Fibroblast of skin of right quadriceps (primary cell): Measurements from ENCODE around the gene CLEC16A.

Experiments
- DNase-seq: peaks from one replicate; pipeline ENCODE4 v3.0.0-alpha.2; 2013

Gene CLEC16A

GRCh38 chr16:11020388-11020787 lies 76.0 kb downstream of the CLEC16A start:
- no peak for DNase-seq

DNA sequence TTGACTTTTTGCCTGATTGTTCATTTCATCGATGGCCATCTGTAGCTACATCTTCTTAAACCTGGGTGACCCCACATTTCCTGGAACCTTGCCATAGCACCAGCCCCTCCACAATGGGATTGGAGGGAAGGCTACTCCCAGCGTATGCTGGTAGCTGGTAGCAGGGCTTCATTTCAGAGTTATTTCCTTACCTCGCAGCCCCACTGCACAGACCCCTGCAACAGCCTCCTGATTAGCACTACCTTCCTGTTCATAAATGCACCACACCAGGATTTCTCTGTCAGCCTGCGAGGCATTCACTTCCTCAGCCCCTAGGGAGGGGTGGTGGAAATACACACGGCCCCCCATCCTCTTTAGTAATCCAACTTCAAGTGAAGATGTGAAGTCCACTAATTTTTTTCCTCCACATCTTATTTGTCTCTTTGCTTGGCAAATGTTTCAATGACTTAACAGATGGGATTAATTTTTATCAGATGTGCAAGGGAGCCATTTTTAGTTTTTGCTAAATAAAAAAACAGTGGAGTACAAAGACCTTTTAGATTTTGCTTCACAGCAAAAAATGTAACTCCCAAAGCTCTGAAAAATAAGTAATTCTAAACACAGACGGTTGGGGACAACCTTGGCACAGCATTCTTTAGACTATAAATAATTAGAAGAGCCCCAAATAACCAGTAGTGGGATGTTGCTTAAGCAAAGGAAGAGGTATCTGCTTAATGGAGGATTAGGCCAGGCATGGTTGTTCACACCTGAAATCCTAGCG lies 76.6 kb downstream of the CLEC16A start:
- DNase-seq: peak; percentile 71

- no peak for DNase-seq
Observed at GRCh38 chr16:11022002-11022401, 77.6 kb downstream of the CLEC16A start.

GRCh38 chr16:11023262-11024039 lies 79.1 kb downstream of the CLEC16A start:
- no peak for DNase-seq

GRCh38 chr16:11024333-11025053 lies 80.1 kb downstream of the CLEC16A start:
- DNase-seq: peak; percentile 50

DNA sequence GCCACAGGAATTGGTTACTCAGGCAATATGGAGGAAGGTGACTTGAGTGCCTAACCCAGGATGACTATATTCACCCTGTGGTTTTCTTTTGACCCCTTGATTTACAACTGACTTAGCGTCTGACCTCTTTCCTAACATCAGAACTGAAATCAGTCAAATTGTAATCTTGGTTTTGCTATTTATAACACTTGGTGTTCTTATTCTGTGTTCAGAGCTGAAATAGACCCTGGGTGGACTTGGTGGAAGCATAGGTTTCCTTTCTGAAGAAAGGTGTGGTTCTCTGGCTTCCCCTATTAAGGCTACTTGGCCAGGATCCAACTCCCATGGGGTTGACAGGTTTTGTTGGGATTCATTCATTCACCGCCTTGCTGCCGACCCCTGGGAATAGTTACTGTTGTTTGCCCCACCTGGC lies 80.8 kb downstream of the CLEC16A start:
- DNase-seq: no peak

- DNase-seq: peak; percentile 95
Observed at GRCh38 chr16:11029948-11030347, 85.6 kb downstream of the CLEC16A start.

DNA sequence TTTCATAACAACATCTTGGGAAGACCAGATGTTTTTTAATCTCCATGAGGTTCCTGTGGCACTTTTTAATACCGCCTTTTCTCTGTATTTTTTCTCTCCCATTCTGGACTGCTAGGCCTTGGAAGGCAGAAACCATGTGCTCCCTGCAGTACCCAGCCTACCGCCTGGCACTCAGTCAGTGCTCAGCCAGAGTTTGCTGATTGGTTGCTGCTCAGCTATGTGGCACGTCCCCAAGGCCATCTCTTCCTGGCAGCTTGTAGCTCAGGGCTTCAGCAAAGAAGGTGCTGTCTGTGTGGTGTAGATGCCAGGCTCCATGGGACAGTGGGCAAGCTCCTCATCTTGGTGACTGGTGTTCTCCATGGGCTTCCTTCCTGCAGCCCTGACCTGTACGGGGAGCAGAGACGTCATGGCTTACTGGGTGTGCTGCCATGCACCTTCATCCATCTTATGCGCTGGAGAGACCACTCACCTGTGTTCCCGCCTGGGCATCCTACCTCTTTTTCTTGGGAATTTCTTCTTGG lies 86.7 kb downstream of the CLEC16A start:
- DNase-seq: no peak

DNA sequence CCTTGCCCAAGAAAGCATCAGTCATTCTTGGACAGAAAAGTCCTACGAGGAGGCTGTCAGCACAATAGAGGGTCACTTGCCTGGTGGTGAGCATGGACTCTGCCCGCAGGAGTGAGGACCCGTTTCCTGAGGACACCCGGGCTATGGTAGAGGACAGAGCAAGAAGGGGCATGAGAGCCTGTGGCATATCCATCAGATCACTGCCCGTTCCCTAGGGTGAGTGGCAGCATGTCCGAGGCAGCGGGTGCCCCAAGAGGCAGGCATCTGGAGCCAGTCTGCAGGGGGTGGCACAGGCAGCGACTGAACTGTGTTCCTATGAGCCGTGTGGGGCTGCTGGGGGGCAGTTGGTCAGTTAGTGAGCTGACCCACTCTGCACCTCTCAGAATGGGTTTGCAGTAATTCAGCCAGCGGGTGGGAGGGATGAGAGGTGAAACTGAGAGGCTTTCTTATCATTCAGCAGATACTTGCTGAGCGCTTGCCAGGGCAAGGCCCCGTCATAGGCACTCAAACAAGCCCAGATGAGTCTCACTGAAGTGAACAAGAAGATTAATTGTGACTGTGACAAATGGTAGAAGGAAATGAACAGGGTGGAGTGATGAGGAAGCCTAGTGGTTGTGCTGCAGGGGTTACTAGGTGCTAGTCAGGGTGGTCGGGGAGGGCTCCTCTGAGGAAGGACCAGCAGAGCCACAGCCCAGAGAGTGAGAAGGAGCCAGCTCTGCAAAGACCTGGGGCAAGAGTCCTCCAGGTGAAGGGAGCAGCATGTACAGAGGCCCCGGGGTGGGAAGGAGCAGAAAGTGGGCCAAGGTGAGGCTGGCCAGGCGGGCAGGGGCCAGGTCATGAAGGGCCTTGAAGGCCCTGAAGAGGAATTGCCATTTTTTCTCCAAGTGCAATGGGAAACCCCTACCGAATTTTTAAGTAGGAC lies 87.9 kb downstream of the CLEC16A start:
- DNase-seq: no peak

DNA sequence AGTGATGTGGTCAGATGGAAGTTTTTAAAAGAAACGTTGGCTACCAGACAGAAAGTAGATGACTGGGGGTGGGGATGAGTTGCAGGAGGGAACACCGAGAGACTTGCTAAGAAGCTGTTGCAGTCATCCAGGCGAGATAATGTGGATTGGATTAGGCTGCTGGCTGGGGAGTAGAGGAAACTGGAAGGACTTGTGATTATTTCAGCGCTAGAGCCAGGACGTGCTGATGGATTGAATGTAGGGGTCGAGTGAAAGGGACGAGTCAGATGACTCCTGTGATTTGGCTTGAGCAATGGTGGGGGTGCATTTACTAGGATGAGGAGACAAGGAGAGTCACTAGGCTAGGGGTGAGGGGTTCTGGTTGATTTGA lies 88.5 kb downstream of the CLEC16A start:
- peak; percentile 88 for DNase-seq

GRCh38 chr16:11033629-11034420 lies 89.5 kb downstream of the CLEC16A start:
- DNase-seq: peak; percentile 84

GRCh38 chr16:11034481-11034931 lies 90.1 kb downstream of the CLEC16A start:
- DNase-seq: peak; percentile 35

DNA sequence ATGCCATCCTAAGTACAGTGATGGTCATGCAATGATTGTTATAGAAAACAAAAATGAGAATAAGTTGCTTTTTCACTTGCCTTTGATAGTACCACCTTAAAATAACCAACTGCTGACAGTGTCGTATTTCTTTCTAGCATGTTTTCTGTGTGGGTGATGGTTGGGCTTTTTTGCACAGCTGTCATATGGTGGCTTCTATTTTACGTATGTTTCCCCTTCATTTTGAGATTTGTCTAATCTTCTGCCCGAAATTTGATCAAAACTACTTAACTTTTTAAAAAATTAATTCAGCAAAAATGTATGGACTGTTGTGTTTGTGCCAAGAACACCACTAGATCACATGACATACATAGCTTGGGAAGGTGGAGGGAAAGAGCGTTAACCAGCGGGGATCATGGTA lies 90.7 kb downstream of the CLEC16A start:
- DNase-seq: no peak

GRCh38 chr16:11036040-11036439 lies 91.7 kb downstream of the CLEC16A start:
- DNase-seq: no peak

DNA sequence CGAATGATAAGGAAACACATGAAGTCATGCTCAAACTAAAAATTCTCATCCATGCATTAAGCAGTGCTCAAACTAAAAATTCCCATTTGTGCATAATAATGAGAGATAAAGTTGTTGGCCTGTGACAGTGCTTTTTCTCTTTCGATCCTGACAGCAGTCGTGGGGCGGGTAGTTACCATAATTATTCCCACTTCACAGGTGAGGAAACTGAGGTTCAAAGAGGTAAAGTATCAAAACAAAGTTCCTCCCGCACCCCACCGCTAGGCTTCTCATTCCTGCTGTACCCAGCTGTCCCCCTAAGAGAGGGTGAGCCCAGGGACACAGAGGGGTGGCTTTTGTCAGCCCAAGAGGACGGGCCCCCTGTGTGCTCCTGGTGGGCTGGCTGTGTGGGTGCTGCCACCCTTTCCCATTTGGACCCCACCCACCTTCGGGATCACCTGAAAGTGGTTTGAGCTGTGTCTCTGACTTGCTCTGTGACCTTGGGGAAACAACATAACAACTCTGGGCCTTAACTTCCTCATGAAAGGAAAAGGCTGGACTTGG lies 92.6 kb downstream of the CLEC16A start:
- DNase-seq: no peak

DNA sequence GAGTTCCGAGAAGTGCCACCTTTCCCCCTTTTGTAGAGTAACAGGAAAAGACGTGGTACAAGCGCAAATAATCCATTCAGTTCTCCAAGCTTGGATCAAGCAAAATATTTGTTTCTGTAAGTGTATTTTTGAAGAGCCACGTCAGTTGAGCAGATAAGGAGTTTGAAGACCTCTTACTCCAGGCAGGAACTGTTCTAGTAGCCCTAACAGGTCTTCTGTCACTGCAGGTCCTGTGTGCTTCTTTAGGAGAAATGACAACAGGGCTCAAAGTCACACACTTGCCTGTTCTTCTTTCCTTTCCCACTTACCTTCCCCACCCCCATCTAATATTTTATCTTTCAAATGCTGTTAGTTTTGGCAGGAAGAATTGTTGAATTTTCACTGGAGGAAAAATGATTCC lies 93.9 kb downstream of the CLEC16A start:
- no peak for DNase-seq

DNA sequence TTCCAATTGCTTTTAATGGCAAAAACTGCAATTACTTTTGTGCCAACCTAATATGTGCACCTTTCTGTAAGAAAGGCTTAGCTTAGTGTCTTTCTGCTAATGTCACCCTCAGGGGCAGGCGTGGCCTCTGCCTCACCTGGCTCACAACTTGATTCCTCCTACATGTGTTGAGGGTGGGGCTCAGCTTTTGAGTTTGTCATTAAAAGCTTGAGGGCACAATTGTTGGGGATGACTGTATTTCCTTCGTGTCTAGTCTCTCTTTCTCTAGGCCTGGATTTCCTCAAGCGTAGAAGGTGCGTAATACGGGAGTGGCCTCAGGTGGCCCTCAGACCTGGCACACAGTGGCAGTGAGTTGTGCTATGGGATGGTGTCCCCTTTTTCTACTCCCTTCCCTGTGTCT lies 94.4 kb downstream of the CLEC16A start:
- DNase-seq: no peak

- no peak for DNase-seq
Observed at GRCh38 chr16:11039726-11040125, 95.4 kb downstream of the CLEC16A start.

DNA sequence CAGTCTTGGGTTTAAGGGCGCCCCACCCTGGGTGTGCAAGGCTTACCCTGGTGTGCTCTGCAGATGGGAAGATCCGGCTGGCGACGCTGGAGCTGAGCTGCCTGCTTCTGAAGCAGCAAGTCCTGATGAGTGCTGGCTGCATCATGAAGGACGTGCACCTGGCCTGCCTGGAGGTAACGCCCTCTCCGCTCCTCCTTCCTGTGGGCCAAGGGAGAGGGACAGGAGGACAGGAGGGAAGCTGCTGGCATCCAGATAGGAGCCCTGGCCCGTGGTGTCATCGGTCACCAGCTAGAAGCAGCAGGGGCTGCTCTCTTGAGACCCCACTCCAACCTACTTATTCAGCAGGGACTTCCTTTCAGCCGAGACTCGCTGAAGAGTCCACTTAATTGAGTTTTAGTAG lies 97.8 kb downstream of the CLEC16A start:
- no peak for DNase-seq

DNA sequence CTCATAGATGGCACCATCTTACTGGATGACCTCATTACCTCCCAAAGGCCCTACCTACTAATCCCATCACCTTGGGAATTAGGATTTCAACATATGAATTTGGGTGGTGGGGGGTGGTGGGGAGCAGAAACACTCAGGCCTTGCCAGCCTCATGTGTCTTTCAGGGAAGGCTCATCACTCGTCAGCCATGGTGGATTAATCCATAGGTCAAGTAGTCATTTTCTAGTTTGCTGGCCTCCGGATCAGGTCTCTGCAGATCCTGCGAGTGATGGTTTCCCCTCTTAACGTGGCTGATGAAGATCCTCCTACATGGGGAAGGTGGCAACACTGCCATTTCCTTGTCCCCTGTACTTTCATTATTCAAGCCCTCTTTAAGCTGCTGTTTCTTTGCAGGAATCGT lies 101.1 kb downstream of the CLEC16A start:
- DNase-seq: no peak

DNA sequence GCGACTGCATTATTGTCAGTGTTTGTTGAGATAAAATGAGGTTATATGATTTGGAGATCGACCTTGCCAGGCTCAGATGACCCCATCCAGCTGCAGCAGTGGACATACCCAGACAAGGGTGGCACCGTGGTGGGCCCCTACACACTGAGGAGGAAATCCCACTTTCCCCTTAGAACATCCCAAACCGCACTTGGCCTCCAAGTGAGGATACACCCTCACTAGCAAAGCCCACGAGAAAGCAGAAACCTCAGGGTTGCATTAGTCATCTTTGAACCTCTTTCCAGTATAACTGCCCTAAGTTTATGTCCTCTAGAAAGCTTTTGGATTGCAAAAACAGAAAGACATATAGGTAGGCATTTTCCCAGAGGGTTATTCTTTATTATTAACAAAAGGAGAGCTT lies 101.5 kb downstream of the CLEC16A start:
- peak; percentile 51 for DNase-seq
